Calu3 (cell line): ENCODE data around the gene TBC1D14. TPM values are rescaled to one million over a fixed set of nuclear protein-coding genes. Genes with fewer than 3 reads are reported as not detected.
"Not testable (repeated sequence)": the region's sequence is repeated elsewhere in the genome, so short reads cannot be mapped to it uniquely, and the experiment has no call there.

Experiments
- BruUV-seq: library from RNA; stranded (reverse); fragments of 400-500 nt; replicated peaks from 2 replicates; lab custom pipeline; 2021; lab: Mats Ljungman, UMichigan
- CTCF ChIA-PET: fragments of 300-600 bp; sonication (Branson Sonifier 250); formaldehyde crosslinking; loops from one replicate; lab custom pipeline; 2022; ENCODE audit warnings: antibody characterized with exemption; lab: Charles Lee
- DNase-seq: peaks from one replicate; pipeline ENCODE4 v3.0.0; 2022
- H3K27ac Mint-ChIP-seq: one replicate; pipeline ENCODE4 v1.8.0; 2022; ENCODE audit warnings: mixed read lengths; ENCODE audit not compliant: unreplicated experiment
- H3K27me3 Mint-ChIP-seq: one replicate; pipeline ENCODE4 v1.8.0; 2022; ENCODE audit warnings: mixed read lengths; ENCODE audit not compliant: unreplicated experiment
- H3K36me3 Mint-ChIP-seq: one replicate; pipeline ENCODE4 v1.8.0; 2022; ENCODE audit warnings: mild to moderate bottlenecking, moderate library complexity, mixed read lengths; ENCODE audit not compliant: insufficient read depth, unreplicated experiment
- H3K4me1 Mint-ChIP-seq: one replicate; pipeline ENCODE4 v1.8.0; 2022; ENCODE audit warnings: mild to moderate bottlenecking, low read depth, mixed read lengths; ENCODE audit not compliant: unreplicated experiment
- H3K4me3 Mint-ChIP-seq: one replicate; pipeline ENCODE4 v1.8.0; 2022; ENCODE audit warnings: mild to moderate bottlenecking, low read depth, moderate library complexity, mixed read lengths; ENCODE audit not compliant: unreplicated experiment
- H3K9me3 Mint-ChIP-seq: one replicate; pipeline ENCODE4 v1.8.0; 2022; ENCODE audit warnings: low read depth, mixed read lengths; ENCODE audit not compliant: unreplicated experiment
- CTCF ChIP-seq: fragments of 200-600 bp; IDR thresholded peaks from one replicate; pipeline ENCODE4 v1.8.0; 2022; ENCODE audit warnings: antibody characterized with exemption; ENCODE audit not compliant: unreplicated experiment
- intact Hi-C: fragments of 100-400 bp; cut with micrococcal nuclease; formaldehyde crosslinking; loops from one replicate; pipeline ENCODE4 v1.10.0; 2022; ENCODE audit not compliant: unreplicated experiment
- total RNA-seq: library from RNA; stranded (reverse); gene quantifications from 2 replicates; pipeline ENCODE4 v1.2.3, GENCODE V29; 2022

TBC1D14 gene
- total RNA-seq, 1 experiment from 2014 or later: 26.4 TPM

- DNase-seq: no peak
- CTCF ChIA-PET: no interaction called here
- H3K36me3 Mint-ChIP-seq: no peaks in the 10 kb centered on the region
- peaks cover 13% of the 10 kb centered on the region for H3K27me3 Mint-ChIP-seq
- H3K9me3 Mint-ChIP-seq: no peaks in the 10 kb centered on the region
- intact Hi-C loops: no loop called here
- no peak overlapping the region for H3K4me3 Mint-ChIP-seq
- no peak for TF ChIP-seq CTCF
- no peak overlapping the region for H3K27ac Mint-ChIP-seq
- no peaks in the 10 kb centered on the region for H3K4me1 Mint-ChIP-seq
- no TSS peak for BruUV-seq
Observed at GRCh38 chr4:6901669-6902317, 7.8 kb upstream of the TBC1D14 start.

GRCh38 chr4:6902318-6903042 is 7.1 kb upstream of the TBC1D14 start:
- Mint-ChIP-seq H3K27me3 (peaks cover 13% of the 10 kb centered on the region), H3K4me3 (no peak overlapping the region), H3K36me3 (peaks cover 3% of the 10 kb centered on the region), H3K4me1 (peaks cover 3% of the 10 kb centered on the region), H3K9me3 (no peaks in the 10 kb centered on the region), H3K27ac (no peak overlapping the region)
- no peak for DNase-seq
- CTCF ChIA-PET: no interaction called here
- intact Hi-C loops: no loop called here
- no peak for TF ChIP-seq CTCF
- no TSS peak for BruUV-seq

GRCh38 chr4:6905516-6906445 is 3.8 kb upstream of the TBC1D14 start:
- H3K9me3 Mint-ChIP-seq: no peaks in the 10 kb centered on the region
- DNase-seq: no peak
- peaks cover 11% of the 10 kb centered on the region for H3K27me3 Mint-ChIP-seq
- intact Hi-C loops: loop anchor here (5.0 kb wide), 2 partner anchors 82 to 177 kb away; no protein-coding TSS in a partner anchor
- no TSS peak for BruUV-seq
- no peak overlapping the region for H3K4me3 Mint-ChIP-seq
- H3K27ac Mint-ChIP-seq: no peak overlapping the region
- CTCF ChIA-PET: no interaction called here
- H3K4me1 Mint-ChIP-seq: peaks cover 17% of the 10 kb centered on the region
- peaks cover 29% of the 10 kb centered on the region for H3K36me3 Mint-ChIP-seq
- no peak for TF ChIP-seq CTCF

- not testable (repeated sequence) for BruUV-seq, H3K4me3 Mint-ChIP-seq, H3K27me3 Mint-ChIP-seq, H3K27ac Mint-ChIP-seq, H3K9me3 Mint-ChIP-seq, DNase-seq
- H3K4me1 Mint-ChIP-seq: peaks cover 17% of the 10 kb centered on the region
- intact Hi-C loops: loop anchor here (5.0 kb wide), 2 partner anchors 81 to 176 kb away; no protein-coding TSS in a partner anchor
- peaks cover 33% of the 10 kb centered on the region for H3K36me3 Mint-ChIP-seq
- CTCF ChIA-PET: interaction anchor here (0.8 kb wide), 1 partner anchor 164 kb away, joined by 3 read pairs; no protein-coding TSS in a partner anchor
Observed at GRCh38 chr4:6906486-6906885, 3.1 kb upstream of the TBC1D14 start.
